ENCODE results near the gene CLIP1. TPM values are rescaled to one million over a fixed set of nuclear protein-coding genes. Genes with fewer than 3 reads are reported as not detected.

Gene CLIP1
- total RNA-seq, 1 donor from 2014 or later: 21.9 TPM

DNA sequence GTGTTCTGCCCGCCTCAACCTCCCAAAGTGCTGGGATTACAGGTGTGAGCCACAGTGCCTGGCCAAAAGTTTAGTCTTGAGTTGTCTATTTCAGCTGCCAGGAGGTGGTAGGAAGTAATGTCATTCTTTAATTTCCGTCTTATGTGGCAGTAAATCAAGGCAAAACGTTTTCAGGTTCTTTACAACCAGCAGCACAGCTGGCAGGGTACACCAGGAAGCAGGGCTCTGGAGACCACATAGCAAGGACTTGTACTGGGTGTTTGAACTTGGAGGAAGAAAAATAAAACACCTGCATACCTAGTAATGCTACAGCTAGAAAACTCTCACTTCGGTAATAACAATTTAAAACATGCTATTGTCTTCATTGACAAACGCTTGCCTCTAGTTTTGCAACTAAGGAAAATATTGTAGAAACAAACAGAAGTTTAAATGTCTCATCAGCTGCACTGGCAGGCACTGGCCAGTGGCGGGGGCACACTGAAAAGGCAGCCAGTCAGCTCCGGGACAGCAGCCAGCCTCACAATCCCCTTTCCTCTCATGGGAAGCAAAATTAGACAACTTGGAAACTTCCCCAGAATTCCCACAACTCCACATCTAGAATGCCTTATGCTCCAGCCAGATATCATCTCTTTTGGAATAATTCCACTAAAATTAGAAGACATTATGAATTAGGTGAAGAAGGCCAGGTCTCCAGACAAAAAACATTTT, 72.2 kb downstream of the CLIP1 start:
- Histone ChIP-seq H3K27me3 (ENCODE audit: control insufficient read depth in 3 of 3, insufficient read depth in 3 of 3, low read length in 3 of 3) (no peaks in the 10 kb centered on the region), H3K9me3 (ENCODE audit: control insufficient read depth in 3 of 3, low read length in 3 of 3) (no peaks in the 10 kb centered on the region), H3K27ac (ENCODE audit: low read depth, low read length) (peak overlapping the region; percentile 51), H3K36me3 (ENCODE audit: control insufficient read depth in 3 of 3, insufficient read depth in 3 of 3, low read length in 3 of 3) (peaks cover 54 to 73% (median 66%) of the 10 kb centered on the region in 3 donors), H3K4me3 (ENCODE audit: low read length in 3 of 3) (no peak overlapping the region), H3K9ac (ENCODE audit: low read depth in 1 of 3, low read length in 3 of 3) (no peak overlapping the region), H3K4me1 (ENCODE audit: control insufficient read depth in 3 of 3, insufficient read depth in 3 of 3, low read length in 3 of 3) (peaks cover 3 to 11% (median 10%) of the 10 kb centered on the region in 3 donors)

DNA sequence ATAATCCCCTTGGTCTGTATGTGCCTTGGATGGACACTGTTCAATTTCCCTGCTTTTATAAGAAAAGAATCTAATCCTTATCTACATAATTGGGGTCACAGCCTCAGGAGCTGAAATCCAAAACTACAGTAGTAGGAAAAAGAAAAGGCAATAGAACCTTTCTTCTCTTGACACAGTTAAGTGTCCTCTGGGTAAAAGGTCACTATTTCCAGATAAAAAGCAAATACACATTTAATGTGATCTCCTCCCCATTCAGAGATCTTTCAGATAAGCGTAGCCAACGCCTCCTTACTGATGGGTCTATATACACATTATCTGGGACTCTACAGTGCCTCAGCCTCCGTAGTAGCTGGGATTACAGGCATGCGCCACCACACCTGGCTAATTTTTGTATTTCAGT, 73.4 kb downstream of the CLIP1 start:
- no peak overlapping the region for H3K27ac ChIP-seq (ENCODE audit: low read depth, low read length)

DNA sequence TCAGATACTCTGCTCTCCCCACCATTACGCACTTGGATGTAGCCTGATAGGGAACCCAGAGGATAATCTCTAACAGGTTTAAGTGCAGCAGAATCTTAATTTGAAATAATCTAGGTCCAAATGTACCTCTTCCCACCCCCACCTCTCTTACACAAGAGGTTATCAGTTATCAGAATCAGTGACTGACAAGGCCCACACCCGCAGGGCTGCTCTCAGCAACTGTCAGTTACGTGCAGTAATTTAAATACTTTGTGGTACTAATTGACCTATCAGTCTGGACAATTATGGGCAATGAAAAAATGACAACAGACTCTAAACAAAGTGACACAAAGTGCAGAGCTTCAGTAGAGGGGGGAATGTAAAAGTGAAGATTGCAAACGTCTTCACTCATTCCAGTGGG, 74.0 kb downstream of the CLIP1 start:
- peaks cover 38 to 65% (median 53%) of the 10 kb centered on the region in 3 donors for H3K36me3 ChIP-seq (ENCODE audit: control insufficient read depth in 3 of 3, insufficient read depth in 3 of 3, low read length in 3 of 3)
- H3K27ac ChIP-seq (ENCODE audit: low read depth, low read length): no peak overlapping the region
- H3K4me1 ChIP-seq (ENCODE audit: control insufficient read depth in 3 of 3, insufficient read depth in 3 of 3, low read length in 3 of 3): peaks cover 3 to 6% (median 4%) of the 10 kb centered on the region in 3 donors
- no peak overlapping the region for H3K4me3 ChIP-seq (ENCODE audit: low read length in 3 of 3)
- H3K27me3 ChIP-seq (ENCODE audit: control insufficient read depth in 3 of 3, insufficient read depth in 3 of 3, low read length in 3 of 3): no peaks in the 10 kb centered on the region
- no peaks in the 10 kb centered on the region for H3K9me3 ChIP-seq (ENCODE audit: control insufficient read depth in 3 of 3, low read length in 3 of 3)
- no peak overlapping the region for H3K9ac ChIP-seq (ENCODE audit: low read depth in 1 of 3, low read length in 3 of 3)

More for the DNA sequence above, 73.4 kb downstream of the CLIP1 start:
- H3K4me1 ChIP-seq (ENCODE audit: control insufficient read depth in 3 of 3, insufficient read depth in 3 of 3, low read length in 3 of 3): peaks cover 3 to 6% (median 4%) of the 10 kb centered on the region in 3 donors
- no peak overlapping the region for H3K9ac ChIP-seq (ENCODE audit: low read depth in 1 of 3, low read length in 3 of 3)
- no peaks in the 10 kb centered on the region for H3K27me3 ChIP-seq (ENCODE audit: control insufficient read depth in 3 of 3, insufficient read depth in 3 of 3, low read length in 3 of 3)
- no peaks in the 10 kb centered on the region for H3K9me3 ChIP-seq (ENCODE audit: control insufficient read depth in 3 of 3, low read length in 3 of 3)
- peaks cover 43 to 63% (median 57%) of the 10 kb centered on the region in 3 donors for H3K36me3 ChIP-seq (ENCODE audit: control insufficient read depth in 3 of 3, insufficient read depth in 3 of 3, low read length in 3 of 3)
- H3K4me3 ChIP-seq (ENCODE audit: low read length in 3 of 3): no peak overlapping the region

DNA sequence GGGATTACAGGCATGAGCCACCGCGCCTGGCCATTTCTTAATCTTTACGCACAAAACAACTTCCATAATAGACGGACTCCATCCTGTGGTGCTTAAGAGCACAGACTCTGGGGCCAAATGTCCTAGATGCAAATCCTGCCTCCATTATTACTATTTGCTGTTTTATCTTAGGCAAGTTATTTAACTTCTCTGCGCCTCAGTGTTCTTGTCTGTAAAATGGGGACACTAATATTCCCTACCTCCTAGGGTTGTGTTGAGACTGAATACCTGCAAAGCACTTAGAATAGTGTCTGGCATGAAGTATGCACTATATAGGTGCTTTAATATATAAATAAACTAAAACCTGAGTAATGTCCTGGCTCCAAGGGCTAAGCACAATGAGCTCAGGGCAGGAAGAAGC, 76.4 kb downstream of the CLIP1 start:
- Histone ChIP-seq H3K9ac (ENCODE audit: low read depth in 1 of 3, low read length in 3 of 3) (no peak overlapping the region), H3K9me3 (ENCODE audit: control insufficient read depth in 3 of 3, low read length in 3 of 3) (no peaks in the 10 kb centered on the region), H3K27ac (ENCODE audit: low read depth, low read length) (no peak overlapping the region), H3K27me3 (ENCODE audit: control insufficient read depth in 3 of 3, insufficient read depth in 3 of 3, low read length in 3 of 3) (no peaks in the 10 kb centered on the region), H3K4me1 (ENCODE audit: control insufficient read depth in 3 of 3, insufficient read depth in 3 of 3, low read length in 3 of 3) (peaks cover 3 to 6% (median 4%) of the 10 kb centered on the region in 3 donors), H3K36me3 (ENCODE audit: control insufficient read depth in 3 of 3, insufficient read depth in 3 of 3, low read length in 3 of 3) (peaks cover 38 to 59% (median 52%) of the 10 kb centered on the region in 3 donors), H3K4me3 (ENCODE audit: low read length in 3 of 3) (no peak overlapping the region)

DNA sequence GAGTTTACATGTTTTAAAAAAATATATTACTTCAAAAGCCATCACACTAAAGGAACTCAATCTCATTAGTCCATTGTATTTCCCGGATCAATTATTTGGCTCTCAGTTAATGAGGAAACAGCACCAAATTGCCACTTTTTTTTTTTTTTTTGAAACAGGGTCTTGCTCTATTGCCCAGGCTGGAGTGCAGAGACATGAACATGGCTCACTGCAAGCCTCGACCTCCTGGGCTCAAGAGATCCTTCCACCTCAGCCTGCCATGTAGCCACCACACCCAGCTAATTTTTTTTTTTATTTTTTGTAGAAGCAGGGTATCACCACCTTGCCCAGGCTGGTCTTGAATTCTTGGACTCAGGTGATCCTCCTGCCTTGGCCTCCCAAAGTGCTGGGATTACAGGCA, 77.4 kb downstream of the CLIP1 start:
- H3K27me3 ChIP-seq (ENCODE audit: control insufficient read depth in 3 of 3, insufficient read depth in 3 of 3, low read length in 3 of 3): no peaks in the 10 kb centered on the region
- no peak overlapping the region for H3K4me3 ChIP-seq (ENCODE audit: low read length in 3 of 3)
- peaks cover under 1 to 1% (median under 1%) of the 10 kb centered on the region in 3 donors for H3K4me1 ChIP-seq (ENCODE audit: control insufficient read depth in 3 of 3, insufficient read depth in 3 of 3, low read length in 3 of 3)
- peaks cover 42 to 65% (median 55%) of the 10 kb centered on the region in 3 donors for H3K36me3 ChIP-seq (ENCODE audit: control insufficient read depth in 3 of 3, insufficient read depth in 3 of 3, low read length in 3 of 3)
- H3K9ac ChIP-seq (ENCODE audit: low read depth in 1 of 3, low read length in 3 of 3): no peak overlapping the region
- no peaks in the 10 kb centered on the region for H3K9me3 ChIP-seq (ENCODE audit: control insufficient read depth in 3 of 3, low read length in 3 of 3)
- H3K27ac ChIP-seq (ENCODE audit: low read depth, low read length): no peak overlapping the region

DNA sequence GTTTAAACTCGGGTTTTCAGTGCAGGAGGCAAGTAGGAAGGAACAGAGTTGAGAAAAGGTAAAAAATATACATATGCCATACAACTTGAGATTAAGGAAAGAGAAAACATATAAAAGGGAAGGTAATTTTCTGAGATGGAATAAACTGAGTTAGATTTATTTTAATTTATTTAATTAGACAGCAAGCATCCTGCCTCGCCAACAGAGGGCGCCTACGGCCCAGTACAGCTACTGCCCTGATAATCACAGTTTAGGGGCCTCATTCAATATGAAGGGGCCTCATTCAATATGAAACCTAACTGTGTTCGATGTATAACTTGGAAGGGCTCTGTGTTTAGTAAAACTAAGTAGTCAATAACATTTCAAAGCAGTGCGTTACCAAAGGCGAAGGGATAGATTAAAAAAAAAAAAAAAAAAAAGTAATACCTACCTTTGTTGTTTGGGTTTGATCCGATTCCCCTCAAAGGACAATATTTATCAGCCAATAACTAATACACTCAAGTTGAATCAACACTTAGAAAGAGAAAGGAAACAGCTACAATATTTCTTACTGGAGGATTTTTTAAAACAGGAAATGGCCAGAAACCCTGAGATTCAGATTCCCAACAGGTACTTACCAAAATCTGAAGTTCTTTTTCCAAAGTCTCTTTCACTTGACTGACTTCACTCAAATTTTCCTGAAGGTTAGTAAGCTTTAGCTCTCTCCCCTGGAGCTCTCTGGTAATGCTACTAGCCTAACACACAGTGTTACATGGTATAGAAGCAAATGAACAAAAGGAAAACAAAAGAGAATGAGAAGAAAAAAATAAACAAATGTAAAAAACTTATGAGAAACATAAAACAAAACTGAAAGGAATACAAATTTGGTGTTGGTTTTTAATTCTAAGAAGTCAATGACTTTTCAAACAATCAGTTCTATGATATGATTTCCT, 86.2 kb downstream of the CLIP1 start:
- peak overlapping the region; percentile 15 for H3K27ac ChIP-seq (ENCODE audit: low read depth, low read length)
- peaks cover 52 to 65% (median 60%) of the 10 kb centered on the region in 3 donors for H3K36me3 ChIP-seq (ENCODE audit: control insufficient read depth in 3 of 3, insufficient read depth in 3 of 3, low read length in 3 of 3)
- H3K9ac ChIP-seq (ENCODE audit: low read depth in 1 of 3, low read length in 3 of 3): no peak overlapping the region

DNA sequence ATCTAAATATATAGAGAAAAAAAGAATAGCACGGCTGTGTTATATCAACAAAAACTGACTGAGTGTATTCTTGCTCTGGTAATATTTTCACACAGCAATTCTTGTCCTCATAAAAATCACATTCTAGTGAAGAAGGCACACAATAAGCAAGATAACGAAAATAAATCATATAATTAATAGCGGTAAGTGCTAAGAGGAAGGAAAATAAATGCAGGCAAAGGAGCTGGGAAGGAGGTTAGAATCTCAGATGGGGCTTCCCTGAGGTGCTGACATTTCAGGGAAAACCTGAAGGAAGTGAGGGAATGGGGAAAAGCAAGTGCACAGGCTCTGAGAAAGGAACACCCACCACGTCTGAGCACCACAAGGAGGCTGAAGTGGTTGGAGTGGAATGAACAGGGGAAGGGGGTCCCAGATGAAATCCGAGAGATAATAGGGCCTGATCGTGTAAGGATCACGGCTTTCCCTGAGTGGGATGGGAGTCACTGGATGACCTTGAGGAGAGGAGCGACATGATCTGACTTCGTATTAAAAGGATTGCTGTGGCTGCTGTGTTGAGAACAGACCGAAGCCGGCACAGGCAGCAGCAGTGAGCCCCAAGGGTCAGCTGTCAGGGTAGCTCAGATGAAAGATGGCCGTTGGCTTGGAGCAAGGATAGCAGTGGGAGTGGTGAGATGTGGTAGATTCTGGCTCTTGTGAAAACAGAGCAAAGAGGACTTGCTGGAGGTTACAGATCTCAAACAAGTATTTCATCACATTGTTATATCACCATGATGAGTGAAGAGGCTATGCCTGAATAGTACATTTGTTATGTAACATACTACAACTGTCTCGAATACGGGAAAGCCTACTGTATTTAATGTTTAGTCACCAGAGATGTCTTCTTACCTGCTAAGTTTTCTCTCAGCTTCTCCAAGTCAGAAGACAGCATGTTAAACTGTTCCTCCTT, 89.1 kb downstream of the CLIP1 start:
- no peaks in the 10 kb centered on the region for H3K9me3 ChIP-seq (ENCODE audit: control insufficient read depth in 3 of 3, low read length in 3 of 3)
- no peak overlapping the region for H3K9ac ChIP-seq (ENCODE audit: low read depth in 1 of 3, low read length in 3 of 3)
- no peaks in the 10 kb centered on the region for H3K4me1 ChIP-seq (ENCODE audit: control insufficient read depth in 3 of 3, insufficient read depth in 3 of 3, low read length in 3 of 3)
- H3K27me3 ChIP-seq (ENCODE audit: control insufficient read depth in 3 of 3, insufficient read depth in 3 of 3, low read length in 3 of 3): no peaks in the 10 kb centered on the region
- peaks cover 39 to 53% (median 50%) of the 10 kb centered on the region in 3 donors for H3K36me3 ChIP-seq (ENCODE audit: control insufficient read depth in 3 of 3, insufficient read depth in 3 of 3, low read length in 3 of 3)
- H3K27ac ChIP-seq (ENCODE audit: low read depth, low read length): no peak overlapping the region
- H3K4me3 ChIP-seq (ENCODE audit: low read length in 3 of 3): no peak overlapping the region

More for the DNA sequence above, 86.2 kb downstream of the CLIP1 start:
- H3K9me3 ChIP-seq (ENCODE audit: control insufficient read depth in 3 of 3, low read length in 3 of 3): no peaks in the 10 kb centered on the region
- no peaks in the 10 kb centered on the region for H3K27me3 ChIP-seq (ENCODE audit: control insufficient read depth in 3 of 3, insufficient read depth in 3 of 3, low read length in 3 of 3)
- H3K4me1 ChIP-seq (ENCODE audit: control insufficient read depth in 3 of 3, insufficient read depth in 3 of 3, low read length in 3 of 3): no peaks in the 10 kb centered on the region
- no peak overlapping the region for H3K4me3 ChIP-seq (ENCODE audit: low read length in 3 of 3)

DNA sequence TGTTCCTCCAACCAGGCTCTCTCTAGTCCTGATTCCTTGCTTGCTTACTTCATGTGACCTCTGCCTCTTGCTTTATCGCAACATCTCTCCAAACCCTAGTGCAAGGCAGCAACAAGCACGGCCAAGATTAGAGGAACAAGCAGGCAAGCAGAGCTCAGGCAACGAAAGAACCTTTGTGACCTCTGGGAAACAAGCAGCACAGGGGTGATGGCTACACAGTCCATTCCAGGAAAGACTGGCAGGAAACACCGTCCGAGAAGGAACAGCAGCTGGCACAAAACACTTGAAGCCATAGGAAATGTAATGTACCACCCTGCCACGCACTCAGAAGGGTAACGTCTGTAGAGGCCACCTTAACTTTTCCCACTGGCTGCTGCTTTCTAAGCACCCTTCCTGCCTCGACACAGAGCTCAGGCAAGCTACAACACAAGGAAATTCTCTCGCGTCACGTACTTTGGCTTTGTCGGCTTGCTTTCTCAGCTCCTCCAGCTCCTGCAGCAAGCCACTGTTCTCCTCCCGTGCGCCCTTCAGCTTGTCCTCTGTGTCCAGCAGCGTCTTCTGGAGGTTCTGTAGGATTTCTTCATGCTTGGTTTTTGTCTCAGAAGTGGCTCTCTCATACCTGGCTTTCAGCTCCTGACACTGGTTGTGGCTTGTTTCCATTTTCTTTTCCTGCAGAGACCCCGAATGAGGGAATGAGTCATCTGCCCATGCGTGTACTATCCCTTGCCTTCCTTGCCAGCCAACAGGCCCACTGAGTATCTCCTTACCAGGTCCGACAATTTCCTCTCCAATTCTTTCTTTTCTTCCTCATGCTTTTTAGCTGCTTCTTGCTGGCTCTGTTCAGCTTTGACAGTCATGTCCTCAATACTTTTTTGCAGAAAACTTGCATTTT, 94.7 kb downstream of the CLIP1 start:
- no peak overlapping the region for H3K4me3 ChIP-seq (ENCODE audit: low read length in 3 of 3)
- no peaks in the 10 kb centered on the region for H3K27me3 ChIP-seq (ENCODE audit: control insufficient read depth in 3 of 3, insufficient read depth in 3 of 3, low read length in 3 of 3)
- peaks cover 41 to 67% (median 47%) of the 10 kb centered on the region in 3 donors for H3K36me3 ChIP-seq (ENCODE audit: control insufficient read depth in 3 of 3, insufficient read depth in 3 of 3, low read length in 3 of 3)
- H3K9me3 ChIP-seq (ENCODE audit: control insufficient read depth in 3 of 3, low read length in 3 of 3): no peaks in the 10 kb centered on the region
- no peak overlapping the region for H3K9ac ChIP-seq (ENCODE audit: low read depth in 1 of 3, low read length in 3 of 3)
- H3K27ac ChIP-seq (ENCODE audit: low read depth, low read length): peak overlapping the region; percentile 10
- peaks cover 8 to 17% (median 11%) of the 10 kb centered on the region in 3 donors for H3K4me1 ChIP-seq (ENCODE audit: control insufficient read depth in 3 of 3, insufficient read depth in 3 of 3, low read length in 3 of 3)

Data from skeletal muscle tissue (tissue), 4 donors.